K562 (cell line): ENCODE results near the gene MYADML2. TPM values are rescaled to one million over a fixed set of nuclear protein-coding genes. Genes with fewer than 3 reads are reported as not detected.
A peak's percentile ranks its signal among the peaks of the same experiment; 100 is the strongest.

ENCODE experiments used
- ATAC-seq: fragments of 200-7000 bp; cut with Tn5 transposase; 3 replicates; pipeline ENCODE4 v1.9.1; 2020; ENCODE audit warnings: moderate library complexity
- BruUV-seq: library from RNA; stranded (reverse); fragments of 400-500 nt; replicated peaks from 2 replicates; lab custom pipeline; 2021; lab: Mats Ljungman, UMichigan
- CTCF ChIA-PET: fragments of 300-600 bp; formaldehyde crosslinking; extraction: SDS; loops from one replicate; lab custom pipeline; 2021; ENCODE audit warnings: low intra/inter-chr PET ratio; lab: Yijun Ruan, JAX
- POLR2A ChIA-PET: fragments of 300-600, 350-650 bp; sonication (Branson Sonifier 250); formaldehyde crosslinking; extraction: SDS; loops from one replicate; lab custom pipeline; 2021; ENCODE audit warnings: antibody characterized with exemption, inconsistent platforms; lab: Yijun Ruan, JAX
- DNase-seq, 4 experiments: peaks; one replicate each; pipeline versions ENCODE4 v3.0.0 to v3.0.0-alpha.2; 2011 to 2018; ENCODE audit warnings: low spot score in 3 of 4, mixed read lengths in 3 of 4; ENCODE audit errors: extremely low read depth in 1 of 4
- FAIRE-seq: peaks from 2 replicates; lab custom pipeline; 2011; peaks lifted over from hg19 to GRCh38; lab: Jason Lieb, UNC
- H2AFZ ChIP-seq: 2 replicates; pipeline ENCODE4 v1.6.0; 2011; ENCODE audit warnings: low read depth, low read length, control low read depth, inconsistent platforms
- H3K27ac ChIP-seq: fragments of 200-600 bp; 3 replicates; pipeline ENCODE4 v1.8.0; 2011; ENCODE audit warnings: low read depth, mild to moderate bottlenecking, control low read depth, inconsistent platforms, low read length, moderate library complexity, mixed read lengths; ENCODE audit errors: extremely low read depth
- H3K27me3 ChIP-seq, 2 experiments: fragments of 300-600 bp in 1 of 2; 2 replicates in 1 of 2; 3 replicates in 1 of 2; pipeline versions ENCODE4 v1.6.0 to v1.8.0; 2011; ENCODE audit warnings: inconsistent platforms in 2 of 2, low read length in 2 of 2, mild to moderate bottlenecking in 1 of 2, mixed read lengths in 1 of 2, moderate library complexity in 1 of 2; ENCODE audit not compliant: control insufficient read depth in 2 of 2, insufficient read depth in 2 of 2
- H3K36me3 ChIP-seq: fragments of 300-600 bp; 3 replicates; pipeline ENCODE4 v1.8.0; 2011; ENCODE audit warnings: mild to moderate bottlenecking, low read length, inconsistent platforms; ENCODE audit not compliant: control insufficient read depth, insufficient read depth
- H3K4me1 ChIP-seq, 2 experiments: fragments of 200-600 bp in 1 of 2; replicated peaks in 1 of 2; 2 replicates in 1 of 2; 3 replicates in 1 of 2; pipeline versions ENCODE4 v1.5.1 to v1.8.0; 2011; ENCODE audit warnings: inconsistent platforms in 2 of 2, low read length in 2 of 2, mild to moderate bottlenecking in 1 of 2, mixed read lengths in 1 of 2, moderate library complexity in 1 of 2; ENCODE audit not compliant: control insufficient read depth in 2 of 2, insufficient read depth in 2 of 2
- H3K4me2 ChIP-seq: 2 replicates; pipeline ENCODE4 v1.6.1; 2011; ENCODE audit warnings: low read length, control low read depth, inconsistent platforms, mixed read lengths; ENCODE audit not compliant: insufficient read depth
- H3K4me3 ChIP-seq: fragments of 200-600 bp; sonication (generic), shearing (Covaris generic); 2 replicates; pipeline ENCODE4 v1.5.1; 2016; ENCODE audit warnings: control low read depth, inconsistent platforms
- H3K79me2 ChIP-seq: fragments of 200-600 bp; 3 replicates; pipeline ENCODE4 v1.8.0; 2011; ENCODE audit warnings: low read length, inconsistent platforms; ENCODE audit not compliant: control insufficient read depth, insufficient read depth
- H3K9ac ChIP-seq, 2 experiments: 2 replicates each; pipeline versions ENCODE4 v1.6.0 to v1.6.1; 2011; ENCODE audit warnings: low read depth in 2 of 2, low read length in 2 of 2, control low read depth in 1 of 2, inconsistent platforms in 1 of 2, mild to moderate bottlenecking in 1 of 2, mixed read lengths in 1 of 2; ENCODE audit not compliant: insufficient read depth in 1 of 2
- H3K9me1 ChIP-seq: one replicate; pipeline ENCODE4 v1.6.0; 2011; ENCODE audit warnings: inconsistent platforms, mild to moderate bottlenecking, low read length, moderate library complexity; ENCODE audit not compliant: control insufficient read depth, insufficient read depth
- H3K9me3 ChIP-seq: replicated peaks from 2 replicates; pipeline ENCODE4 v1.5.1; 2011; ENCODE audit warnings: low read depth, low read length, inconsistent platforms; ENCODE audit not compliant: control insufficient read depth, insufficient read depth
- H4K20me1 ChIP-seq: replicated peaks from 2 replicates; pipeline ENCODE4 v1.6.1; 2011; ENCODE audit warnings: low read length, inconsistent platforms, mixed read lengths; ENCODE audit not compliant: control insufficient read depth, insufficient read depth
- CTCFL ChIP-seq: IDR thresholded peaks from 2 replicates; pipeline ENCODE4 v1.6.1; 2011; ENCODE audit warnings: borderline replicate concordance, low read depth, mild to moderate bottlenecking, moderate library complexity, low read length; ENCODE audit not compliant: insufficient read depth, poor library complexity, severe bottlenecking
- HOMEZ ChIP-seq: fragments of 250-450 bp; sonication (Bioruptor Pico); IDR thresholded peaks from 2 replicates; pipeline ENCODE4 v1.4.0; 2020; ENCODE audit warnings: mild to moderate bottlenecking, moderate library complexity
- MTA1 ChIP-seq: fragments of 450-650 bp; IDR thresholded peaks from 2 replicates; pipeline ENCODE4 v1.6.1; 2017; ENCODE audit warnings: borderline replicate concordance
- WGBS: fragments of 100-300 bp; shearing (Covaris generic); methylation state at CpG from one replicate; pipeline ENCODE4 v1.1.6; 2016; ENCODE audit warnings: low coverage, mixed read lengths; ENCODE audit not compliant: insufficient coverage; ENCODE audit errors: missing lambda C conversion rate; 5-methylcytosine and 5-hydroxymethylcytosine counted together
- in situ Hi-C: fragments of 300-500 bp; cut with MboI; formaldehyde crosslinking; loops from 4 replicates; pipeline ENCODE4 v1.15.0; 2018; ENCODE audit warnings: inconsistent platforms, mixed read lengths
- intact Hi-C: fragments of 100-400 bp; cut with micrococcal nuclease; formaldehyde crosslinking; loops from 2 replicates; pipeline ENCODE4 v1.14.2; 2022
- polyA plus RNA-seq, 8 experiments: library from polyadenylated mRNA; depleted of rRNA in 4 of 8; stranded (reverse) in 5 of 8; unstranded in 3 of 8; fragments of >200 nt; fragmentation: Nextera tagmentation in 2 of 8; fragmentation: Illumina TruSeq in 1 of 8; extraction: Ambion mirVana in 2 of 8; extraction: Trizol in 1 of 8; gene quantifications; 2 replicates each; pipeline versions ENCODE4 v1.2.1 to v1.2.3, GENCODE V29; 2011 to 2014; ENCODE audit warnings: inconsistent platforms in 1 of 8, missing spikeins in 1 of 8
- total RNA-seq, 7 experiments: library from RNA; depleted of rRNA in 6 of 7; stranded (reverse); fragments of >200 nt in 6 of 7; fragmentation: Illumina TruSeq in 2 of 7; extraction: Trizol in 2 of 7; gene quantifications; 2 replicates each; pipeline versions ENCODE4 v1.2.1 to v1.2.3, GENCODE V29; 2011 to 2021; ENCODE audit warnings: low replicate concordance in 1 of 7
- TF ChIP-seq, protein P1 (sequence below): fragments of 450-650 bp; formaldehyde crosslinking; conservative IDR thresholded peaks from 2 replicates; pipeline ENCODE4 v1.4.0; 2022; ENCODE audit warnings: mild to moderate bottlenecking, missing genetic modification characterization
- TF ChIP-seq, protein P2 (sequence below): sonication (generic); formaldehyde crosslinking; IDR thresholded peaks from 2 replicates; pipeline ENCODE4 v1.8.0; 2022; ENCODE audit warnings: missing genetic modification reagents, mild to moderate bottlenecking, borderline replicate concordance
- TF ChIP-seq, protein P3 (sequence below): sonication (generic); formaldehyde crosslinking; IDR thresholded peaks from 2 replicates; pipeline ENCODE4 v1.8.0; 2022; ENCODE audit warnings: mild to moderate bottlenecking, missing genetic modification reagents
- TF ChIP-seq, protein P4 (sequence below): sonication (generic); formaldehyde crosslinking; IDR thresholded peaks from 2 replicates; pipeline ENCODE4 v1.8.0; 2022; ENCODE audit warnings: missing genetic modification reagents, mild to moderate bottlenecking, moderate library complexity, borderline replicate concordance
- TF ChIP-seq, protein P5 (sequence below): fragments of 250-450 bp; sonication (Bioruptor Pico); IDR thresholded peaks from 2 replicates; pipeline ENCODE4 v1.6.1; 2021; ENCODE audit warnings: mild to moderate bottlenecking

The MYADML2 gene
- total and polyA plus RNA-seq, 9 of the 15 experiments (the other 6 are each of a cell fraction or from before 2014, with no cell fraction given): not detected

DNA sequence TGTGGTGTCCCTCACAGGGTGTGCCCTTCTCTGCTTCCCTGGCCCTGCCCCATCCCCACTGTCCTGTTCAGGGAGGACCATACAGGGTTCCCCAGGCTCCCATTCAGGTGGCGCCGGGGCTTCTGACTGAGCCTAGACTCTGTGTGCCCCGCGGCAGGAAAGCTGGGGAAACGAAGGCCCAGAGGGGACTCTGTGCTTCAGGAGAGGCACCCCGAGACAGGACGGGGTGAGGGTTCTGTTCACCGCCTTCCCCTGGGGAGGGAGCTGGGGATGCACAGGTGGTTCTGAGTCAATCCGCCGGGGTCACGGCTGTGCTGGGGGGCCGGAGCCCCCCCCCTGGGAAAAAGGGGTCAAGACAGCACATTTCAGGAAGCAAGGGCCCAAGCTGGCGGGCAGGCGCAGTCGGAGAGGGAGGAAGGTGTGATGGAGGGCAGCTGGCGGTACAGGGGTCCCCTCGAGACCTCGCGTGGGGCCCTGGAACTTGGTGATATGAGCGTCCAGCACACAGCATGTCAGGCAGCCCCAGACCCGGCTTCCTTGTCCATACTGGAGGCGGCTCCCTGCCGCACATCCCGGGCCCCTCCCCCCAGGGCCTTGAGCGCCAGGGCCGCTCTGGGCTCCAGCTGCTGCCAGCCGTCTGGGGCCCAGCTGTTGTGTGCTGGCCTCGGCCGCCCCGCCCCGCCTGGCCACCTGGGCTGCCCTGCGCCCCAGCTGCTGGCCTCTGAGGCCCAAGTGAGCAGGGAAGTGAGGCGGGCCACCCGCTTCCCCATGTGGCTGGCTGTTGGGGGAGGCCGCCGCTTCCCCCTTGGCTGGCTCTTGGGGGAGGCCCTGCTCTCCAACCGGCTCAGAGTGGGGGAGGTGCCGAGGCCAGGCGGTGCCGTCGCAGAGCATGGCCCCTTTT is 19.6 kb upstream of the MYADML2 start:
- BruUV-seq: no TSS peak
- TF ChIP-seq, protein P1, sequence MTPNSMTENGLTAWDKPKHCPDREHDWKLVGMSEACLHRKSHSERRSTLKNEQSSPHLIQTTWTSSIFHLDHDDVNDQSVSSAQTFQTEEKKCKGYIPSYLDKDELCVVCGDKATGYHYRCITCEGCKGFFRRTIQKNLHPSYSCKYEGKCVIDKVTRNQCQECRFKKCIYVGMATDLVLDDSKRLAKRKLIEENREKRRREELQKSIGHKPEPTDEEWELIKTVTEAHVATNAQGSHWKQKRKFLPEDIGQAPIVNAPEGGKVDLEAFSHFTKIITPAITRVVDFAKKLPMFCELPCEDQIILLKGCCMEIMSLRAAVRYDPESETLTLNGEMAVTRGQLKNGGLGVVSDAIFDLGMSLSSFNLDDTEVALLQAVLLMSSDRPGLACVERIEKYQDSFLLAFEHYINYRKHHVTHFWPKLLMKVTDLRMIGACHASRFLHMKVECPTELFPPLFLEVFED: no peak
- no peak for TF ChIP-seq HOMEZ (CRISPR knock-in tag)
- TF ChIP-seq, protein P2, sequence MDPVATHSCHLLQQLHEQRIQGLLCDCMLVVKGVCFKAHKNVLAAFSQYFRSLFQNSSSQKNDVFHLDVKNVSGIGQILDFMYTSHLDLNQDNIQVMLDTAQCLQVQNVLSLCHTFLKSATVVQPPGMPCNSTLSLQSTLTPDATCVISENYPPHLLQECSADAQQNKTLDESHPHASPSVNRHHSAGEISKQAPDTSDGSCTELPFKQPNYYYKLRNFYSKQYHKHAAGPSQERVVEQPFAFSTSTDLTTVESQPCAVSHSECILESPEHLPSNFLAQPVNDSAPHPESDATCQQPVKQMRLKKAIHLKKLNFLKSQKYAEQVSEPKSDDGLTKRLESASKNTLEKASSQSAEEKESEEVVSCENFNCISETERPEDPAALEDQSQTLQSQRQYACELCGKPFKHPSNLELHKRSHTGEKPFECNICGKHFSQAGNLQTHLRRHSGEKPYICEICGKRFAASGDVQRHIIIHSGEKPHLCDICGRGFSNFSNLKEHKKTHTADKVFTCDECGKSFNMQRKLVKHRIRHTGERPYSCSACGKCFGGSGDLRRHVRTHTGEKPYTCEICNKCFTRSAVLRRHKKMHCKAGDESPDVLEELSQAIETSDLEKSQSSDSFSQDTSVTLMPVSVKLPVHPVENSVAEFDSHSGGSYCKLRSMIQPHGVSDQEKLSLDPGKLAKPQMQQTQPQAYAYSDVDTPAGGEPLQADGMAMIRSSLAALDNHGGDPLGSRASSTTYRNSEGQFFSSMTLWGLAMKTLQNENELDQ: no peak
- TF ChIP-seq, protein P3, sequence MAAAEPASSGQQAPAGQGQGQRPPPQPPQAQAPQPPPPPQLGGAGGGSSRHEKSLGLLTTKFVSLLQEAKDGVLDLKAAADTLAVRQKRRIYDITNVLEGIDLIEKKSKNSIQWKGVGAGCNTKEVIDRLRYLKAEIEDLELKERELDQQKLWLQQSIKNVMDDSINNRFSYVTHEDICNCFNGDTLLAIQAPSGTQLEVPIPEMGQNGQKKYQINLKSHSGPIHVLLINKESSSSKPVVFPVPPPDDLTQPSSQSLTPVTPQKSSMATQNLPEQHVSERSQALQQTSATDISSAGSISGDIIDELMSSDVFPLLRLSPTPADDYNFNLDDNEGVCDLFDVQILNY: no peak
- TF ChIP-seq, protein P4, sequence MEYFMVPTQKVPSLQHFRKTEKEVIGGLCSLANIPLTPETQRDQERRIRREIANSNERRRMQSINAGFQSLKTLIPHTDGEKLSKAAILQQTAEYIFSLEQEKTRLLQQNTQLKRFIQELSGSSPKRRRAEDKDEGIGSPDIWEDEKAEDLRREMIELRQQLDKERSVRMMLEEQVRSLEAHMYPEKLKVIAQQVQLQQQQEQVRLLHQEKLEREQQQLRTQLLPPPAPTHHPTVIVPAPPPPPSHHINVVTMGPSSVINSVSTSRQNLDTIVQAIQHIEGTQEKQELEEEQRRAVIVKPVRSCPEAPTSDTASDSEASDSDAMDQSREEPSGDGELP (CRISPR knock-in tag): peak; percentile 63
- no peak for TF ChIP-seq CTCFL
- TF ChIP-seq, protein P5, sequence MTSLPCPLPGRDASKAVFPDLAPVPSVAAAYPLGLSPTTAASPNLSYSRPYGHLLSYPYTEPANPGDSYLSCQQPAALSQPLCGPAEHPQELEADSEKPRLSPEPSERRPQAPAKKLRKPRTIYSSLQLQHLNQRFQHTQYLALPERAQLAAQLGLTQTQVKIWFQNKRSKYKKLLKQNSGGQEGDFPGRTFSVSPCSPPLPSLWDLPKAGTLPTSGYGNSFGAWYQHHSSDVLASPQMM (CRISPR knock-in tag): no peak
- no peak for TF ChIP-seq MTA1

More for the DNA sequence above, 19.6 kb upstream of the MYADML2 start:
- in situ Hi-C loops: no loop called here
- Histone ChIP-seq H3K9ac (peak overlapping the region in 1 of 2 experiments; percentile 90; a peak in 2 of 4 replicates), H3K4me3 (no peak overlapping the region), H3K79me2 (no peaks in the 10 kb centered on the region), H4K20me1 (no peaks in the 10 kb centered on the region), H3K36me3 (no peaks in the 10 kb centered on the region), H3K4me2 (no peak overlapping the region), H2AFZ (peak overlapping the region; percentile 24; the same call in 1 of the 2 replicates), H3K27ac (peak overlapping the region; percentile 41; the same call in 1 of the 3 replicates), H3K9me1 (no peaks in the 10 kb centered on the region), H3K27me3 (no peaks in the 10 kb centered on the region), H3K9me3 (no peaks in the 10 kb centered on the region), H3K4me1 (peaks cover 9 to 62% of the 10 kb centered on the region in 2 experiments)
- FAIRE-seq: no peak
- peak; percentile 5; the same call in 1 of the 3 replicates for ATAC-seq
- intact Hi-C loops: no loop called here
- DNase-seq: no peak
- WGBS: 75% methylated on average over 28 of the region's 41 CpGs
- ChIA-PET CTCF (interaction anchor here (0.6 kb wide), 1 partner anchor 79 kb away, joined by 7 read pairs; no protein-coding TSS in a partner anchor), POLR2A (no interaction called here)
